Aorta (tissue), 5 donors: ENCODE results near the gene MRPL17. TPM values are rescaled to one million over a fixed set of nuclear protein-coding genes. Genes with fewer than 3 reads are reported as not detected.
A peak's percentile ranks its signal among the peaks of the same experiment; 100 is the strongest.
"Not testable (repeated sequence)": the region's sequence is repeated elsewhere in the genome, so short reads cannot be mapped to it uniquely, and the experiment has no call there.

ENCODE experiments used
- ATAC-seq: fragments of 200-7000 bp; cut with Tn5 transposase; one replicate; pipeline ENCODE4 v1.9.1; 2022; ENCODE audit warnings: moderate library complexity; ENCODE audit not compliant: low FRiP score
- DNase-seq, 2 donors: peaks; one replicate each; pipeline ENCODE4 v3.0.0-alpha.2; 2020
- H3K27ac ChIP-seq, 2 donors: one replicate each; pipeline ENCODE4 v1.5.1; 2013; ENCODE audit warnings: low read length in 2 of 2, mild to moderate bottlenecking in 2 of 2, moderate library complexity in 2 of 2, control low read depth in 1 of 2, inconsistent platforms in 1 of 2, low read depth in 1 of 2
- H3K27me3 ChIP-seq, 2 donors: one replicate each; pipeline ENCODE4 v1.6.1; 2013; ENCODE audit warnings: control low read depth in 1 of 2, low read length in 1 of 2, mild to moderate bottlenecking in 1 of 2, moderate library complexity in 1 of 2; ENCODE audit not compliant: insufficient read depth in 2 of 2, control insufficient read depth in 1 of 2
- H3K36me3 ChIP-seq, 2 donors: one replicate each; pipeline ENCODE4 v1.6.1; 2013; ENCODE audit warnings: control low read depth in 1 of 2, low read length in 1 of 2, mild to moderate bottlenecking in 1 of 2; ENCODE audit not compliant: insufficient read depth in 2 of 2, control insufficient read depth in 1 of 2
- H3K4me1 ChIP-seq, 2 donors: one replicate each; pipeline ENCODE4 v1.6.1; 2013; ENCODE audit warnings: low read length in 2 of 2, control low read depth in 1 of 2, mild to moderate bottlenecking in 1 of 2, moderate library complexity in 1 of 2; ENCODE audit not compliant: insufficient read depth in 2 of 2, control insufficient read depth in 1 of 2
- H3K4me3 ChIP-seq, 2 donors: one replicate each; pipeline ENCODE4 v1.5.1; 2013; ENCODE audit warnings: low read length in 2 of 2, control low read depth in 1 of 2, mild to moderate bottlenecking in 1 of 2
- H3K9me3 ChIP-seq: one replicate; pipeline ENCODE4 v1.6.1; 2013; ENCODE audit warnings: mild to moderate bottlenecking, low read length; ENCODE audit not compliant: control insufficient read depth
- WGBS, 2 donors: extraction: QIAGEN DNeasy Blood & Tissue Kit; methylation state at CpG; one replicate each; pipeline ENCODE4 v1.1.7; 2013; 5-methylcytosine and 5-hydroxymethylcytosine counted together
- intact Hi-C, 2 donors: fragments of 100-400 bp; cut with DNase I; formaldehyde crosslinking; loops; one replicate each; pipeline versions ENCODE4 v1.14.2 to v1.15.0; 2022
- long read RNA-seq, 2 donors: library from polyadenylated mRNA; unstranded; transcript quantifications; one replicate each; pipeline ENCODE4 v2.0.0, GENCODE V29; 2020 to 2021
- polyA plus RNA-seq, 2 donors: library from polyadenylated mRNA; stranded (reverse); fragments of 200-250 nt; gene quantifications; one replicate each; pipeline ENCODE4 v1.2.3, GENCODE V29; 2013
- total RNA-seq, 2 donors: library from RNA; stranded (reverse); fragmentation: NEBNext Ultra II Directional; extraction: Animal tissue kit (Norgen Biotek cat#: 25700); gene quantifications; one replicate each; pipeline ENCODE4 v1.2.1, GENCODE V29; 2021
- donor health status: healthy with polysubstance abuse.
- donor health status: Bipolar disorder and iron deficiency.
- donor health status: DM: no; HTN: no; CAD: no.
- donor health status: DM: no; HTN: no; CAD: no.
- donor health status: DM: yes; HTN: yes; CAD: no.

MRPL17 gene
- total RNA-seq (10 to 100 TPM; 27.5 to 30.1 TPM), polyA plus RNA-seq (10 to 100 TPM; 19.3 to 22.8 TPM)
- long read RNA-seq, donor 1, transcript MRPL17-201 (3 exons, 1,969 nt): major isoform, 17 of 19 reads
- long read RNA-seq, donor 1, partial matches to known transcripts: 0 of 19 reads
- long read RNA-seq, donor 1, other reads (novel, unspliced or antisense): 1 of 19 reads
- long read RNA-seq, donor 2, transcript MRPL17-201 (3 exons, 1,969 nt): major isoform, 9 of 11 reads
- long read RNA-seq, donor 2, partial matches to known transcripts: 0 of 11 reads
- long read RNA-seq, donor 2, other reads (novel, unspliced or antisense): 2 of 11 reads

- DNase-seq: peak; percentile 100
- WGBS, 2 donors: 0 to 1% methylated on average over 70 of the region's 70 CpGs
- intact Hi-C loops: loop anchor here (1.0 to 10.0 kb wide), 7 partner anchors 46 to 298 kb away; partner anchors contain the start of genes TPP1 (in 2 of the 2), ARFIP2 (in 1 of the 2), ILK (in 1 of the 2) and RRP8 (in 1 of the 2)
Observed at GRCh38 chr11:6682936-6683861, at the start of gene MRPL17. TSS of gene MRPL17 (minus strand) at chr11:6683340. CDS start at chr11:6683296, 44 bp downstream.

DNA sequence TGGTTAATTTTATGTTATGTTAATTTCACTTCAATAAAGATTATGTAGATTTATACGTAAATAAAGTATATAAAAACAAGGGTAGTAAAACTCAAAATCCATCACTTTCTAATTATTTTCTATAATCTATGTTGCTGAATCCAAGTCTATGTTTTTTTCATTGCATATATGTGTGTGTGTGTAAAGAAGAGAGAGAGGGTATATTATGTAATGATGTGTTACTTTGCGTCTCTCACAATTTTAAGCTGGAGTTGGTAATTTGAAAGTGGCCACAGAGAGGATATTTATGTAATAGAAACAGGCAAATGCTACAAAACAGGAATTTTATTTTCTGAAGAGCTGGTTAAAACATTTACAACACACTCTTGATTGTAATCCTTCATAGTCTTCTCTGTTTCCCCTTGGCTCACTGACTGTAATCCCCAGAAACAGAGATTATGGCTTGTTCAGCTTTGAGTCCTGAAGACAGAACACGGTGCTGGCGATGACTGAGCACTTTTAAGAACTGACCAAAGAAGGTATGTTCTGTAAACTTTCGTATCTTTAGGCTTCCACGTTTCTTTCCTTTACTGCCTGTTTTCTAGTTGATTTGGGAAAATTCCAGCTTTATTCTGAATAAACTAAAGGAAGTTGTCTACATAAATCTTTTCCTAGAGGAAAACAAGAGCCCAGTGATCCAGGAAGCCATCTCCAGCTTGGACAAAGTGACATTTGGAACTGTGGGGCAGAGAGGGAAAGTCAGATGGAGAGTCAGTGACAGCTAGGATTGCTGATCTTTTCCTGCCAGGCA lies 45.0 kb upstream of the MRPL17 start:
- H3K4me3 ChIP-seq: no peak overlapping the region
- DNase-seq (no peak), ATAC-seq (no peak)
- peaks cover 2% of the 10 kb centered on the region for H3K9me3 ChIP-seq
- no peaks in the 10 kb centered on the region for H3K36me3 ChIP-seq
- no peaks in the 10 kb centered on the region for H3K4me1 ChIP-seq
- intact Hi-C loops: no loop called here
- 43 to 45% methylated on average over 6 of the region's 6 CpGs for WGBS, 2 donors
- H3K27me3 ChIP-seq: no peaks in the 10 kb centered on the region
- H3K27ac ChIP-seq: no peak overlapping the region

More at GRCh38 chr11:6682936-6683861, at the start of gene MRPL17:
- Histone ChIP-seq H3K4me1 (peaks cover 0 to 1% of the 10 kb centered on the region in 2 donors), H3K27ac (peak within 1 kb of the TSS in 1 of 2 donors; percentile 93), H3K27me3 (no peaks in the 10 kb centered on the region), H3K36me3 (no peaks in the 10 kb centered on the region), H3K4me3 (peak within 1 kb of the TSS; percentile 48 to 77), H3K9me3 (no peaks in the 10 kb centered on the region)
- ATAC-seq: peak; percentile 100

DNA sequence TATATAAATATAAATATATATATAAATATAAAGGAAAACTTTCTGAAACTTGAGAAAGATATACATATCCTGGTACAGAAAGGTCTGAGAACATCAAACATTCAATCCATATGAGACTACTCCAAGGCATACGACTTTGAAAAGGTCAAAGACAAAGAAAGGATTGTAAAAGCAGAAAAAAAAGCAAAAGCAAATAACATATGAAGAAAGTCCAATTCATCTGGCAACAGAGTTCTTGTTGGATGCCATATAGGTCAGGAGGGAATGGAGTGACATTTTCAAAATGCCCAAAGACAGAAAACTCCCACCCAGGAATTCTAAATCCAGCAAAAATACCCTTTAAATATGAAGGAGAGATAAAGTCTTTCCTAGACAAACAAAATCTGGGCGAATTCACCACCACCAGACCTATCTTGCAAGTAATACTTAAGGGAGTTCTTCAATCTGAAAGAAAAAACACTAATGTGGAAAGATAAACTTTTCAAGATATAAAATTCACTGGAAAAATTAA lies 42.3 kb upstream of the MRPL17 start:
- Histone ChIP-seq H3K36me3 (no peaks in the 10 kb centered on the region), H3K27ac (no peak overlapping the region), H3K9me3 (peaks cover 2% of the 10 kb centered on the region), H3K27me3 (no peaks in the 10 kb centered on the region), H3K4me1 (no peaks in the 10 kb centered on the region), H3K4me3 (no peak overlapping the region)
- DNase-seq: no peak
- WGBS, 2 donors: 4 to 6% methylated on average over 2 of the region's 2 CpGs
- intact Hi-C loops: no loop called here
- no peak for ATAC-seq

- 76 to 88% methylated on average over 1 of the region's 1 CpG for WGBS, 2 donors
- no peaks in the 10 kb centered on the region for H3K36me3 ChIP-seq
- ATAC-seq (no peak), DNase-seq (no peak)
- no peaks in the 10 kb centered on the region for H3K4me1 ChIP-seq
- H3K9me3 ChIP-seq: peaks cover 2% of the 10 kb centered on the region
- no peak overlapping the region for H3K4me3 ChIP-seq
- no peaks in the 10 kb centered on the region for H3K27me3 ChIP-seq
- H3K27ac ChIP-seq: no peak overlapping the region
- intact Hi-C loops: no loop called here
Observed at GRCh38 chr11:6724013-6724412, 40.9 kb upstream of the MRPL17 start.

DNA sequence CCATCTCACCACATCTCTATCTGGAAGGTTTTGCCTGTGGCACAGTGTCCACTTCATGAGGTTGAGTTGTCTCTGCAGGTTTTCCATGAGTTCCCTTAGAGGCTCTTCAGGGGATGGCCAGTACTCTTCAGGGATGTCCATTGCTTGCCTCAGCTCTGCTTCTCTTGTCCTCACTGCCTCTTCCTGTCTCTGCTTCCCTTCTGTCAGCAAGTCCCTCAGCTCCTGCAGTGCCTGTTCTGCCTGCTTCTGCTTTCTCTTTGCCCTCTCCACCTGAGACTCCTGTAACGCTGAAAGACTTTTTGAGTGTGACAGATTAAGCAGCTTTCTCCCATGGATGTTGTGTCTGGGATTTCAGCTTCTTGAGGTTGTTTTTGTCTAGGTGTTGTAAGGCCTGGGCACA lies 38.2 kb upstream of the MRPL17 start:
- no peaks in the 10 kb centered on the region for H3K36me3 ChIP-seq
- no peak for ATAC-seq
- intact Hi-C loops: no loop called here
- no peaks in the 10 kb centered on the region for H3K4me1 ChIP-seq
- DNase-seq: no peak
- no peak overlapping the region for H3K4me3 ChIP-seq
- H3K27me3 ChIP-seq: no peaks in the 10 kb centered on the region
- no peak overlapping the region for H3K27ac ChIP-seq
- WGBS, 2 donors: 88 to 91% methylated on average over 1 of the region's 1 CpG
- H3K9me3 ChIP-seq: no peaks in the 10 kb centered on the region

- H3K9me3 ChIP-seq: no peaks in the 10 kb centered on the region
- intact Hi-C loops: no loop called here
- H3K36me3 ChIP-seq: no peaks in the 10 kb centered on the region
- ATAC-seq: no peak
- H3K4me3 ChIP-seq: no peak overlapping the region
- H3K4me1 ChIP-seq: no peaks in the 10 kb centered on the region
- WGBS, 2 donors: 21 to 45% methylated on average over 1 of the region's 1 CpG
- H3K27ac ChIP-seq: no peak overlapping the region
- H3K27me3 ChIP-seq: no peaks in the 10 kb centered on the region
- no peak for DNase-seq
Observed at GRCh38 chr11:6719576-6719975, 36.4 kb upstream of the MRPL17 start.

DNA sequence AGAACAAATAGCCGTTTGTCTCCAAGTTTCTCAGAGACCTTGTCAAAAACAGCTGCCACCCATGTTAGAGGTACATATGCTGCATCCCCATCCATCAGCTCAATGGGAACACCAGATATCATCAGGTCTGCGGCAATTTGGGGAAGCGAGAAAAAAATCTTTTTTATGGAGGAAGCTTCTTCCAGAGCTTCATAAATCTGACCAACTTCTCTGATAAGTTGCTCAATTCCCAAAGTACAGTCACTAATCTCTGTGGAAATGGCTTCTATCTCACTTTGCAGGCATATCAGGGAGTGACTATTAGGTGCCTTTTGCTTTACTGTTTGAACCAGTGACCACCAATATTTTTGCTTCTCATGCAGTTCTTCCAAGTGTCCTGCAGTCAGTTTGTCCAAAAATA lies 34.3 kb upstream of the MRPL17 start:
- Histone ChIP-seq H3K36me3 (no peaks in the 10 kb centered on the region), H3K27ac (no peak overlapping the region), H3K9me3 (no peaks in the 10 kb centered on the region), H3K4me1 (no peaks in the 10 kb centered on the region), H3K4me3 (no peak overlapping the region), H3K27me3 (no peaks in the 10 kb centered on the region)
- DNase-seq: no peak
- WGBS, 2 donors: 87 to 92% methylated on average over 3 of the region's 3 CpGs
- intact Hi-C loops: no loop called here
- ATAC-seq: no peak

- H3K27ac ChIP-seq, H3K4me3 ChIP-seq, H3K27me3 ChIP-seq, H3K4me1 ChIP-seq, ATAC-seq, H3K9me3 ChIP-seq, H3K36me3 ChIP-seq, intact Hi-C loops, DNase-seq: not testable (repeated sequence)
- 91 to 95% methylated on average over 7 of the region's 7 CpGs for WGBS, 2 donors
Observed at GRCh38 chr11:6711552-6711951, 28.4 kb upstream of the MRPL17 start.
